ENCODE results near the gene PTTG1IP. TPM values are rescaled to one million over a fixed set of nuclear protein-coding genes. Genes with fewer than 3 reads are reported as not detected.
"Not testable (repeated sequence)": the region's sequence is repeated elsewhere in the genome, so short reads cannot be mapped to it uniquely, and the experiment has no call there.

The PTTG1IP gene
- total RNA-seq, 1 donor from 2014 or later, result 468 TPM

- H3K36me3 ChIP-seq, result no peaks in the 10 kb centered on the region
- no peak for DNase-seq (ENCODE audit: low spot score in 2 of 2)
- TF ChIP-seq, protein P1, sequence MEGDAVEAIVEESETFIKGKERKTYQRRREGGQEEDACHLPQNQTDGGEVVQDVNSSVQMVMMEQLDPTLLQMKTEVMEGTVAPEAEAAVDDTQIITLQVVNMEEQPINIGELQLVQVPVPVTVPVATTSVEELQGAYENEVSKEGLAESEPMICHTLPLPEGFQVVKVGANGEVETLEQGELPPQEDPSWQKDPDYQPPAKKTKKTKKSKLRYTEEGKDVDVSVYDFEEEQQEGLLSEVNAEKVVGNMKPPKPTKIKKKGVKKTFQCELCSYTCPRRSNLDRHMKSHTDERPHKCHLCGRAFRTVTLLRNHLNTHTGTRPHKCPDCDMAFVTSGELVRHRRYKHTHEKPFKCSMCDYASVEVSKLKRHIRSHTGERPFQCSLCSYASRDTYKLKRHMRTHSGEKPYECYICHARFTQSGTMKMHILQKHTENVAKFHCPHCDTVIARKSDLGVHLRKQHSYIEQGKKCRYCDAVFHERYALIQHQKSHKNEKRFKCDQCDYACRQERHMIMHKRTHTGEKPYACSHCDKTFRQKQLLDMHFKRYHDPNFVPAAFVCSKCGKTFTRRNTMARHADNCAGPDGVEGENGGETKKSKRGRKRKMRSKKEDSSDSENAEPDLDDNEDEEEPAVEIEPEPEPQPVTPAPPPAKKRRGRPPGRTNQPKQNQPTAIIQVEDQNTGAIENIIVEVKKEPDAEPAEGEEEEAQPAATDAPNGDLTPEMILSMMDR (IDR thresholded peaks at IDR 0.05), result no peak
- no peaks in the 10 kb centered on the region for H3K27me3 ChIP-seq
- no peak overlapping the region for H3K4me3 ChIP-seq
- H3K27ac ChIP-seq, result no peak overlapping the region
- H3K9me3 ChIP-seq, result no peaks in the 10 kb centered on the region
- intact Hi-C loops (cut with DNase I), result no loop called here
- peaks cover 0 to 9% of the 10 kb centered on the region in 2 donors for H3K4me1 ChIP-seq
Measured at GRCh38 chr21:44914176-44914874, 40.8 kb upstream of the PTTG1IP start.

GRCh38 chr21:44913425-44914175, 40.1 kb upstream of the PTTG1IP start:
- no peaks in the 10 kb centered on the region for H3K27me3 ChIP-seq
- no peak overlapping the region for H3K4me3 ChIP-seq
- intact Hi-C loops (cut with DNase I), result no loop called here
- H3K27ac ChIP-seq, result no peak overlapping the region
- no peaks in the 10 kb centered on the region for H3K9me3 ChIP-seq
- no peaks in the 10 kb centered on the region for H3K36me3 ChIP-seq
- DNase-seq (ENCODE audit: low spot score in 2 of 2), result no peak
- TF ChIP-seq, protein P1 (IDR thresholded peaks at IDR 0.05), result no peak
- peaks cover 0 to 9% of the 10 kb centered on the region in 2 donors for H3K4me1 ChIP-seq

- intact Hi-C loops (cut with DNase I); H3K27ac ChIP-seq; H3K9me3 ChIP-seq; H3K36me3 ChIP-seq; H3K4me3 ChIP-seq; DNase-seq (ENCODE audit: low spot score in 2 of 2); H3K27me3 ChIP-seq: not testable (repeated sequence)
- H3K4me1 ChIP-seq, result peaks cover 0 to 13% of the 10 kb centered on the region in 2 donors
Measured at GRCh38 chr21:44912506-44913412, 39.3 kb upstream of the PTTG1IP start.

DNA sequence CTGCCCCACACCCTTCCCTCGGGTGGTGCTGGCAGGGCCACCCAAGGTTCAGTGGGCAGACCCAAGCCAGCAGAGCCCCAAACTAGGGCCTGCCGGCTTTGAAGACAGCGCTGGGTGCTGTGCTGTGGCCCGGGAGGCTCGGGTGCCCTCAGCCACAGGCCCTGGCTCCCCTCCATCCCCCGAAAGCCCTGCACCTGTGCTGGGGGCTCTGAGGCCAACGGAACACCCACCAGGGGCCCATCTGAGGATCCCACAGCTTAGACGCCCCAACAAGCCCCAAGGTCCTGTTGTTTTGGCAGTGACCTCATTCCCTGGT, 38.6 kb upstream of the PTTG1IP start:
- no peak for DNase-seq (ENCODE audit: low spot score in 2 of 2)
- no peak overlapping the region for H3K4me3 ChIP-seq
- intact Hi-C loops (cut with DNase I), result no loop called here
- no peaks in the 10 kb centered on the region for H3K36me3 ChIP-seq
- H3K4me1 ChIP-seq, result peaks cover 0 to 13% of the 10 kb centered on the region in 2 donors
- H3K27me3 ChIP-seq, result no peaks in the 10 kb centered on the region
- H3K9me3 ChIP-seq, result no peaks in the 10 kb centered on the region
- TF ChIP-seq, protein P1 (IDR thresholded peaks at IDR 0.05), result no peak
- H3K27ac ChIP-seq, result no peak overlapping the region

- H3K4me1 ChIP-seq, result peaks cover 0 to 13% of the 10 kb centered on the region in 2 donors
- H3K4me3 ChIP-seq, result no peak overlapping the region
- intact Hi-C loops (cut with DNase I), result no loop called here
- DNase-seq (ENCODE audit: low spot score in 2 of 2), result peak; percentile 49 to 82
- TF ChIP-seq, protein P1 (IDR thresholded peaks at IDR 0.05), result peak in 2 of 3 experiments; percentile 14 to 21
- H3K27ac ChIP-seq, result no peak overlapping the region
- no peaks in the 10 kb centered on the region for H3K9me3 ChIP-seq
- H3K36me3 ChIP-seq, result no peaks in the 10 kb centered on the region
- H3K27me3 ChIP-seq, result no peaks in the 10 kb centered on the region
Measured at GRCh38 chr21:44911384-44912157, 38.1 kb upstream of the PTTG1IP start.

All from ascending aorta (tissue), 2 donors.